ENCODE measurements around the gene COASY.

The COASY gene

GRCh38 chr17:42561897-42562387, at the start of gene COASY:
COASY (plus strand) TSS chr17:42562148; CDS start chr17:42562623, 475 bp downstream.
- peak; percentile 91 for DNase-seq

GRCh38 chr17:42512246-42512645, 49.7 kb upstream of the COASY start:
- no peak for DNase-seq

- DNase-seq = no peak
Measured at GRCh38 chr17:42512733-42513251, 49.2 kb upstream of the COASY start.

GRCh38 chr17:42513686-42514085, 48.3 kb upstream of the COASY start:
- no peak for DNase-seq

- no peak for DNase-seq
Measured at GRCh38 chr17:42514279-42514678, 47.7 kb upstream of the COASY start.

GRCh38 chr17:42514867-42515266, 47.1 kb upstream of the COASY start:
- DNase-seq = no peak

- peak; percentile 83 for DNase-seq
Measured at GRCh38 chr17:42517516-42517915, 44.4 kb upstream of the COASY start.

GRCh38 chr17:42518046-42518754, 43.7 kb upstream of the COASY start:
- no peak for DNase-seq

- no peak for DNase-seq
Measured at GRCh38 chr17:42518755-42519545, 43.0 kb upstream of the COASY start.

- DNase-seq = no peak
Measured at GRCh38 chr17:42519546-42520491, 42.1 kb upstream of the COASY start.

- DNase-seq = no peak
Measured at GRCh38 chr17:42520540-42520951, 41.4 kb upstream of the COASY start.

- no peak for DNase-seq
Measured at GRCh38 chr17:42521036-42521435, 40.9 kb upstream of the COASY start.

GRCh38 chr17:42521666-42522262, 40.2 kb upstream of the COASY start:
- DNase-seq = no peak

- DNase-seq = no peak
Measured at GRCh38 chr17:42522263-42522790, 39.6 kb upstream of the COASY start.

- no peak for DNase-seq
Measured at GRCh38 chr17:42522798-42523278, 39.1 kb upstream of the COASY start.

GRCh38 chr17:42525221-42525620, 36.7 kb upstream of the COASY start:
- DNase-seq = no peak

- DNase-seq = no peak
Measured at GRCh38 chr17:42526031-42526444, 35.9 kb upstream of the COASY start.

GRCh38 chr17:42527932-42528331, 34.0 kb upstream of the COASY start:
- no peak for DNase-seq

- no peak for DNase-seq
Measured at GRCh38 chr17:42529061-42529460, 32.9 kb upstream of the COASY start.

GRCh38 chr17:42530952-42531454, 30.9 kb upstream of the COASY start:
- DNase-seq = no peak
